HG03095 (cell line): ENCODE data around the gene NFKBIL1.
"Not testable (repeated sequence)": the region's sequence is repeated elsewhere in the genome, so short reads cannot be mapped to it uniquely, and the experiment has no call there.

Experiments used
- ATAC-seq: cut with Tn5 transposase; IDR thresholded peaks from one replicate; pipeline ENCODE4 v1.9.1; 2021; ENCODE audit warnings: moderate library complexity; ENCODE audit not compliant: unreplicated experiment

Gene NFKBIL1, protein sequence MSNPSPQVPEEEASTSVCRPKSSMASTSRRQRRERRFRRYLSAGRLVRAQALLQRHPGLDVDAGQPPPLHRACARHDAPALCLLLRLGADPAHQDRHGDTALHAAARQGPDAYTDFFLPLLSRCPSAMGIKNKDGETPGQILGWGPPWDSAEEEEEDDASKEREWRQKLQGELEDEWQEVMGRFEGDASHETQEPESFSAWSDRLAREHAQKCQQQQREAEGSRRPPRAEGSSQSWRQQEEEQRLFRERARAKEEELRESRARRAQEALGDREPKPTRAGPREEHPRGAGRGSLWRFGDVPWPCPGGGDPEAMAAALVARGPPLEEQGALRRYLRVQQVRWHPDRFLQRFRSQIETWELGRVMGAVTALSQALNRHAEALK

DNA sequence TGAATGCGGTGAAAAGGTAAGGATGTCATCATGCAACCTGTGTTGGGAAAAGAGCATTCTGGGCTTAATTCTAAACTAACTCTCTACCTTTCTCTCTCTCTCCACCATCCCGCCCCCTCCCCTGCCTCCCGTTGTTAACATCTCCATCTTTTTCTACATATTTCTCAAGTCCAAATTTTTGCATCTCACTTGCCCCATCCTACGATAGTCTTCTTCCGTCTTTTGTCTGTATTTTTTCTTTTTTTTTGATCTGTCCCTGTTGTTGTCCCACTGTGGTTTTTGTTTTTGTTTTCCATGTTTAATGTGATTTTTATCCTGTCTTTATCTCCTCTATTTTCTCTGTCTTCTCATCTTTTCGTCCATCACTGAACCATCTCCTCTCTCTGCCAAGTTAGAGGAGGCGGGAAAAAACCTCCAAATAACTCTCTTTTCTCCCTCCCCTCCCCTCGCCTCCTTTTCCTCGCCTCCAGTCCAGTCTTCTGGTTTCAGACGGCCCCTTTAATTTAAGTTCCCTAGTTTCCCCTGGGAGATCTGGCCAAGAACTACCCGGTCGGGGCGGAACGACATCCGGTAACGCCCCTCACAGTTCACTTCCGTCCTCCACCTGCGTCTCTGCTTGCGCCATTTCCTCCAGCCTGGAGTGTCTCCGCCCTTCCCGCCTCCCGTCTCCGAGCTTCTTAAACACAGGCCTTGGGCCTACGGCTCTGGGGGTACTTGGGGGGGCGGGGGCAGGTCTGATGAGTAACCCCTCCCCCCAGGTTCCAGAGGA, at the start of gene NFKBIL1:
NFKBIL1 (plus strand) TSS at position 651 of the 769 bp plus-strand sequence; CDS start at position 738, 87 bp downstream.
- peak; percentile 52 for ATAC-seq

DNA sequence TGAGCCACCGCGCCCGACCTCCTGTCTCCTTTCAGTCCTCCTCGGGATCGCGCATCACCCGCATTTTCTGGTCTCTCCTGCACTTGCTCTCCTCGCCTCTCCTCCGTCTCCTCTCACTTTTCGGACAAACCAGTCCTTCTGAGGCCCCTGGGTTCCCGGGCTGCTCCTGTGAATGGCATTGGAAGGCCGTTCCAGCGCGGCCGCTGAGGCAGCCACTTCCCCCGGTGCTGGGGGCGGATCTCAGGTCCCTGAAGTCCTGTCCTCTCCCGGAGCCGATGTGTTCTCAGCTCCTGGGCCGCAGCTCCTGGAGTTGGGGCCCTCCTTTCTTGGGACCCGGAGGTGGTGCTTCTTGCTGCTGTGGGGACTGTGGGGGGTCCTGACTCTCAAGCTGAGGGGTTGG, 48.7 kb upstream of the NFKBIL1 start:
- no peak for ATAC-seq

DNA sequence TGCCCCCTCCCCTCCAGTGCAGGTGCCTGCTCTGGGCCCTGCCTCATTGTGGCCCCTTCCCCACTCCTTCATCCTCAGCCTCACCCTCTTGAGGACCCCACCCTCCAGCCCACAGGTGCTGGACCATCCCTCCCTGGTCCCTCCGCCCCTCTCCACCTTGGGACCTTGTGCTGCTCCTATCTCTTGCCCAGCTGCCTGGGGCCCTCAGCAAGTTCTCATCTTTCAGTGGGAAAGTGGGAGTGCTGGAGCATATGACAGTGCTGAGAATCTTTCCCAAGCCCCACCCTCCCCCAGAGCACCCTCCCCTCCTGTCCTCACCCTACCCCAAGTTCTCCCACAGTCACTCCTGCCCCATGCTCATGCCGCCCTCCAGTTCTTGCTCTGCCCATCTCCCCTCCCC, 47.8 kb upstream of the NFKBIL1 start:
- not testable (repeated sequence) for ATAC-seq

DNA sequence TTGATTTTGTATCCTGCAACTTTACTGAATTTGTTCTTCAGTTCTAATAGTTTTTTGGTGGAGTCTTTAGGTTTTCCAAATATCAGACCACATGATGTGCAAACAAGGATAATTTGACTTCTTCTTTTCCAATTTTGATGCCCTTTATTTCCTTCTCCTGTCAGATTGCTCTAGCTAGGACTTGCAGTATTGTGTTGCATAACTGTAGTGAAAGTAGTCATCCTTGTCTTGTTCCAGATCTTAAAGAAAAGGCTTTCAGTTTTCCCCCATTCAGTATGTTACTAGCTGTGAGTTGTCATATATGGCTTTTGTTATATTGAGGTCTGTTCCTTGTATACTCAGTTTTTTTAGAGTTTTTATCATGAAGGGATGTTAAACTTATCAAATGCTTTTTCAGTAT, 44.8 kb upstream of the NFKBIL1 start:
- no peak for ATAC-seq

DNA sequence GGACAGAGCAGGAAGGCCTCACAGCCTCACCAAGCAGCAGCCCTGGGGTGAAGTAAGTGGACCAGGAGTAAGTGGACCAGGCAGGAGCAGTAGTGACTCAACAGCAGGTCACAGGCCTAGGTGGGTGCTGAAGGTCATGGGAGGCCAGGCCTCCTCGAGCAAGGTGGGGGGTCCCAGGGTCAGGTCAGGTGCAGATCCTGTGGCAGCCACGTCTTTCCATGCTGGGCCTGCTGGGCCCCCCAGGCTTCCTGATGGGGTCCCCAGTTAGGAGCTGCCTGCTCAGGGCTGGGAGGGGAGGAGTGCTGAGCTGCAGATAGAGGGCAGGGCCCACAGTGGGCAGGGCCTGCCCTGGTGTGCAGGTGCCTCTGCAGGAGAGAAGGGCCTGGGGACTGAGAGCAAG, 38.4 kb upstream of the NFKBIL1 start:
- ATAC-seq, result not testable (repeated sequence)

DNA sequence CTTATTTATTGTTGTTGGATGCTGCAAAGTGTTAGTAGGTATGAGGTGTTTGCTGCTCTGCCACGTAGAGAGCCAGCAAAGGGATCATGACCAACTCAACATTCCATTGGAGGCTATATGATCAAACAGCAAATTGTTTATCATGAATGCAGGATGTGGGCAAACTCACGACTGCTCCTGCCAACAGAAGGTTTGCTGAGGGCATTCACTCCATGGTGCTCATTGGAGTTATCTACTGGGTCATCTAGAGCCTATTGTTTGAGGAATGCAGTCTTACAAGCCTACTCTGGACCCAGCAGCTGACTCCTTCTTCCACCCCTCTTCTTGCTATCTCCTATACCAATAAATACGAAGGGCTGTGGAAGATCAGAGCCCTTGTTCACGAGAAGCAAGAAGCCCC, 37.4 kb upstream of the NFKBIL1 start:
- ATAC-seq, result no peak

DNA sequence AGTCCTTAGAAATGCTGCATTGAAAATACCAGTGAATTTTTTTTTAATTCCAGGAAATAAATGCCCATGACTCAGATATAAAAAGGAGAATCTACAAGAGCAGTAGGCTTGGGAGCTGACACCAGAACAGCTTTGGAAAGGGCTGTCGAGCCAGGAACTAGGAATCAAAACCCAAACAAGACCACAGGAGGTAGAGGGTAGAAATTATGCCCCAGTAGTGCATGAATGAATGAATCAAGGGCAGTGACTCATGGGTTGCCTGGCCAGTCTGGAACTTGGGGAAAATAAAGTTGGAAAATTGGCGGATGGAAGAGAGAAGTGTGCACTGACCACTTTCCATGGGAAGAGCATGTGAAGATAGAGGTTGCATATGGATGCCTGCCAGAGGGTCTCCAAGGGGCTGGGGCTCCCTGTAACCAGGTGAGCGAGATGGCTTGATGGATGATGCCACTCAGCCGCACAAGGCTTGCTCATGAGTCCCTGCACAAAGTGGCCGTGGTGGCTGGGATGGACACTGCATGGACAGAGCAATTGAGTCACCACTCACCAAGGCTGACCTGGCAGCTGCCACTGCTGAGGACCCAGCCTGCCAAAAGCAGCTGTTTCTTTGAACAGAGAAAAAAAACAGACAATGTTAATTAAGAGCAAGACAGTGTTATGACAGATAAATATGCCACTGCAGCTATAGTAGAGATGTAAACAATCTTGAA, 33.8 kb upstream of the NFKBIL1 start:
- no peak for ATAC-seq

DNA sequence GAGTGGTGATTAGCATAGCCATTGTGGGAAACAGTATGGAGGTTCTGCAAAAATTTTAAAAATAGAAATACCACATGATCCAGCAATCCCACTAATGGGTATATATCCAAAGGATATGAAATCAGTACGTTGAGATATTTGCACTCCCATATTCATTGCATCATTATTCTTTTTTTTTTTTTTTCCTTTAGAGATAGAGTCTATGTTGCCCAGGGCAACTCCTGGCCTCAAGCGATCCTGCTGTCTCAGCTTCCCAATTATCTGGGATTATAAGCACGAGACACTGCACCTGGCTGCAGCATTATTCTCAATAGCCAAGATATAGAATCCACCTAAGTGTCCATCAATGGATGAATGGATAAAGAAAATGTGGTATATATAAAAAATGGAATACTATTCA, 25.6 kb upstream of the NFKBIL1 start:
- ATAC-seq, result no peak

DNA sequence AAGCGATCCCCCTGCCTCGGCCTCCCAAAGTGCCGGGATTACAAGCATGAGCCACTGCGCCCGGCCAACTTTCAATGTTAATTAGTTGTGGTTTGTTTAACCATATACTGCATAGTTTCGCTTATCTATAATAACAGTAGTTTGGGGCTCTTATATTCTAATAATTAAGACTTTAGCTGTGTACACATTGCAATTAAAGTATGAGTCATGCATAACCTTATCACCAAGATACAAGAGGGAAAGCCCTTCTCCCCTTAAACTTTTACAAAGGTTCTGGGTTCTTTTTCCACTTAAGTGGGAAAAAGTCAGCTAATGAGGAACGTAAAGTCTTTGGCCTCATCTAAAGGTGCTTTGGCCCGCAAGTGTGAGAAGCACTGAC, 21.9 kb upstream of the NFKBIL1 start:
- ATAC-seq, result no peak

DNA sequence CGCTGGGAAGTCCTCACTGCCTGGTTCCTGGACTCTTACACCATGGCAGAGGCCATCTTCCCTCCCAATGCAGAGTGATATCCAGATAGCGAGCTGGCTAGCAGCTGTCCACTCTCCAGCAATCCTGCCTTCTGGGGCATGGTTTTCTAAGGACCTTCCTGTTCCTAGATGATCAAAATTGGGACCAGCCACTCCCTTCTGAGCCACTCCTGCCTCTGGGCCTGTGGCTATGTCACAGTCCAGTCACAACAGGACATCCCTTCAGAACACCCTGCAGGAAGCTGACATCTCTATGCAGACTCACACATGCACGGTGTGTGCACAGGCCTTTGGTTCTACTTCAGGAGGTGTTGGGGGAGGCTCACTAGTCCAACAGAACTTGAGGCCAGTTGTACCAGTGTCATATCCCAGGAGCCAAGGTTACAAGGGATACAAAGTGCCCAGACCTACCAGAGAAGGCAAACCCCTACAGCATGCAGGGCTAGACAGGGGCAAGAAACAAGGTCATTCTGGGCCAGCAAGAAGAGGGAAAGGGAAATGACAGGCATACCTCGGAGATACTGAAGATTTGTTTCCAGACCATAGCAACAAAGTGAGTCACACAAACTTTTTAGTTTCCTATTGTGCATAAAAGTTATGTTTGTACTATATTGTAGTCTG, 21.3 kb upstream of the NFKBIL1 start:
- ATAC-seq, result no peak

DNA sequence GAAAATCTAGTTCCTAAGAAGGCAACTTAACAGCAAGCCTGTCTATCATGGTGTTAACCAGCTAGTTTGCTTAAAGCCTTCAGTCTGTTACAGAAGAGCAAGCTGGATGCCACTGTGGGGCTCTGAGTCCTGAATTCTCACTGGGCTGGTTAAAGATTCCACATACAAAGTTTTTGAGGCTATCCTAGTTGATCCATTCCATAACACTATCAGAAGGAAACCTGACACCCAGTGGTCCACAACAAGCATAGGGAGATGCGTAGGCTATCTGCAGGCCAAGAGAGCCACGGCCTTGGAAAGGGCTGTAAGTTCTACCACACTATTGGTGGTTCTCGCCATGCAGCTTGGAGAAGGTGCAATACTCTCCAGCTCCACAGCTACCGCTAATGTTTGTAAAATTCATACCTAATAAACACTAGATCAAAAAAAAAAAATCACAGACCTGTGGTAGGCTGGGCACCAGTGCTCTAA, 19.1 kb upstream of the NFKBIL1 start:
- no peak for ATAC-seq

DNA sequence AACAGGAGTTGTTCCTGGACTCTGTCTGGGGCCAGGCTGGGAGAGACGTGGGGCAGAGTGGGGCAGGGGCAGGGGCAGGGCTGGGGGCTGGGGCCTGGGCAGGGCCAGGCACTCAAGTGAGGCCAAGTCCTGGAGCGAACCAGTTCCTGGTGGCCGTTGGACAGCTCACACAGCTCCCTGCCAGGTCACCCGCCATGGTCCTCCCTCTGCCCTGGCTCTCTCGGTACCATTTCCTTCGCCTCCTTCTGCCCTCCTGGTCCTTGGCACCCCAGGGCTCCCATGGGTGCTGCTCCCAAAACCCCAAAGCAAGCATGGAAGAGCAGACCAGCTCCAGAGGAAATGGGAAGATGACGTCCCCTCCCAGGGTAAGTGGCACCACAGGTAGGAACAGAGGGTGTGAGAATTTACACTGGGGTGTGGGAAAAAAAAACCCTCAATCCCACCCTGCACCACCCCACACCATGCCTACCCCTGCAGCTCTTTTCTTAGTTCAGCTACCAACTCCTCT, 18.5 kb upstream of the NFKBIL1 start, which contains the start of gene MCCD1:
MCCD1 (plus strand) TSS at position 142 of the 508 bp plus-strand sequence; CDS start at position 195, 53 bp downstream.
- no peak for ATAC-seq

DNA sequence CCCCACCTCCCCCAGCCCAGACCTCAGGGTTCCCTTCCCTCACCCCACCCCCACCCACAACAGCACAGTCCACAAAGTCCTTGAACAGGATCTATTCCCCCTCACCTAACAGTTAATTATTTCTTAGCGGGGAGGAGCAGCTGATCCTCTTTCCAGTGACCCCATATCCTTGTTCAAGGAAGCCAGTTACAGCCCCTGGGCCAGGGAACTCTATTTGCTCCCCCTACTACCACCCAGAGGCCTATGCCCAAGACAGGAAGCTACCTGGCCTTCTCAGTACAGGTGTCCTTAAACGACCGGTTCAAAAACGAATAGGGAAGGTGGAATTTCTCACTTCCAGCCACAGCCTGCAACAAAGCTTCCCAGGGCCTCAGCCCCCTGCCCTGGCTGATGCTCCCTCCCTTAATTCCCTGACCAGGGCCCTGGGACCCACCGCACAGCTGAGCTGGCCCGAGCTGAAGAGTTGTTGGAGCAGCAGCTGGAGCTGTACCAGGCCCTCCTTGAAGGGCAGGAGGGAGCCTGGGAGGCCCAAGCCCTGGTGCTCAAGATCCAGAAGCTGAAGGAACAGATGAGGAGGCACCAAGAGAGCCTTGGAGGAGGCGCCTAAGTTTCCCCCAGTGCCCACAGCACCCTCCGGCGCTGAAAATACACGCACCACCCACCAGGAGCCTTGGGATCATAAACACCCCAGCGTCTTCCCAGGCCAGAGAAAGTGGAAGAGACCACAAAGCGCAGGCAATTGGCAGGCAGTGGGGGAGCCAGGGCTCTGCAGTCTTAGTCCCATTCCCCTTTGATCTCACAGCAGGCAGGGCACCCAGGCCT, 17.9 kb upstream of the NFKBIL1 start:
- no peak for ATAC-seq

DNA sequence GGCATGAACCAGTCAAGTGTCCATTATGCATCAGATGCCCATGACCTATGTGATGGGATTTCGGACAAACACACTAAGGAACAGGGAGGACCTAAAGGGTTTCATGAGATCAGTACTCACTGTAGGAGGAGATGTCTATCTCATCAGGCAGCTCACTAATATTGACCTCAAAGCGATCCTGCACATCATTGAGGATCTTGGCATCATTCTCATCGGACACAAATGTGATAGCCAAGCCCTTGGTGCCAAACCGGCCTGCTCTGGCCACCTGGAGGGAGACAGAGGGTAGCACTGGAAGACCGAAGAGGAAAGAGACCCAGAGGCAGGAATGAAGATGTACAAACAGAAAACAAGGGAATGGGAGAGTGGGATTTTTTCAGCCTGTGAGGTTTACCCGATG, 16.7 kb upstream of the NFKBIL1 start:
- ATAC-seq, result no peak

DNA sequence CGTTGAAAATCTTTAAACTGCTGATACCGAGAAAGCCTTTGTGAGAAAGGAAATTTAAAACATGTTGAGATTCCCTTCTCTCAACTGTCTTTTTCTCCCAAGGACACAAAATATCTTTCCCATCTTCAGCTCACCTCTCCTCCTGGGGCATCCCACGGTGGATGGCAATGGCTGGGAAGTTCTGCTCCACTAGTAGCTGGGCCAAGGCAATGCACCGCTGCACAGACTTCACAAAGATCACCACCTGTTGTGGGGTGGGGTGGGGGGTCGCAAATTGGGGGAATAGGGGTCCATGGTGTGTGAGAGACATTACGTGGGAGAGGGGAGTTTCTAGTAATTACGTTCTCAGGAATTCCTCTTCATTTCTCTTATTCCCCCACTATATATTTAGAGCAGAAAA, 16.2 kb upstream of the NFKBIL1 start:
- no peak for ATAC-seq

DNA sequence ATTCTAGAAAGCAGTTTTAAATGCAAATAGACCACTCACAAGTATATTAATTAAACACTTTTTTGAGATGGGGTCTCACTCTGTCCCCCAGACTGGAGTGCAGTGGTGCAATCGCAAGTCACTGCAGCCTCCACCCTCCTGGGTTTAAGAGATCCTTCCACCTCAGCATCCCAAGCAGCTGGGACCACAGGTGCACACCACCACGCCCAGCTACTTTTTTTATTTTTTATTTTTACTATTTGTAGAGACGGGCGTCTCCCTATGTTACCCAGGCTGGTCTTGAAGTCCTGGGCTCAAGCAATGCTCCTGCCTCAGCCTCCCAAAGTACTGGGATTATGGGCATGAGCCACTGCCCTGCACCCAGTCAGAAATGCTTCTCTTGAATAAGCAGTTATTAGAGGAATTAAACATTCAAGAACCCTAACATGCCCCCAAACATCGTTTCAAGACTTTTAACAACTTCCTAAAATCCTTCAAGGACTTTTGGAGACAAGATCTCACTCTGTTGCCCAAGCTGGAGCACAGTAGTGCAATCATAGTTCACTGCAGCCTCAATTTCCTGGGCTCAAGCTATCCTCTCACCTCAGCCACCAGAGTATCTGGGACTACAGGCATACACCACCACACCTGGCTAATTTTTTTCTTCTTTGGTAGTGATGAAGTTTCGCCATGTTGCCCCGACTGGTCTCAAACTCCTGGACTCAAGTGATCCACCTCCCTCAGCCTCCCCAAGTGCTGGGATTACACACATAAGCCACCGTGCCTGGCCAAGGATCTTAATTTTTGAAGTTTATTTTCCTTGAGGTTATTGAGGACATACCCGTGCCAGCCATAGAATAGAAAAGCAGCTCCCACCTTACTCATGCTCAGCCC, 15.4 kb upstream of the NFKBIL1 start:
- ATAC-seq, result no peak

DNA sequence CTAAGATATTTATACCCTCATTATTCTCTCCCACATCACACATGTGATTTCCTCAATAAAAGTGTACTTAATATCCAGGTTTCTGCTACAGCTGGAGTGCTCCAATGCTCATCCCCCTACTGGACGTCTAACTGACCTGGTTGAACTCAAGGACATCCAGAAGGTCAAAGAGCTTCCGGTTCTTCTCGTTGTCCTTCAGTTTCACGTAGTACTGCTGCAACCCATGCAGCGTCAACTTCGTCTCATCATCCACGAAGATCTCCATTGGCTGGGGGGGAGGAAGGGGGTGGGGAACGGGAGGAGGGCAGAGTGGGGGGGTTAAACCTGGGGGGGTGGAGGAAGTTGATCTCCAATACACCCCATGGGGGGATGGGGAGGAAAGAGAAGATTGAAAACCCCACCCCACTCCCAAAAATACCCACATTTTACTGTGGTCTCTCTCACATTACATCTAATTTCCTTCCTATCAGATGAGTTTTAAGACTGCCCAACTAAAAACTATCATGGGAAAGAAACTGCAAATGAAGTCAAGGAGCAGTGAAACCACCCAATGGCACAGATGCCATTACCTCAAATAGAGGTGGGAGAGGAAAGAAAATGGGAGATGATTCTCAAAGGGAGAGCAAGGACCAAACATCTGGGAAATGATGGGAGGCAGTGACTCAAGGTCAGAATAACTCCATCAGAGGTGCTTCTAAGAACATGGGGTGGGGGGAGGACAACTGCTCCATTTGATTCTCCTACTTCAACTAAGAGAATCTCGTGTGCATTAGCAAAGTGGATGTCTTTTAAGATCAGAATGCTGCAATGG, 14.6 kb upstream of the NFKBIL1 start:
- no peak for ATAC-seq

DNA sequence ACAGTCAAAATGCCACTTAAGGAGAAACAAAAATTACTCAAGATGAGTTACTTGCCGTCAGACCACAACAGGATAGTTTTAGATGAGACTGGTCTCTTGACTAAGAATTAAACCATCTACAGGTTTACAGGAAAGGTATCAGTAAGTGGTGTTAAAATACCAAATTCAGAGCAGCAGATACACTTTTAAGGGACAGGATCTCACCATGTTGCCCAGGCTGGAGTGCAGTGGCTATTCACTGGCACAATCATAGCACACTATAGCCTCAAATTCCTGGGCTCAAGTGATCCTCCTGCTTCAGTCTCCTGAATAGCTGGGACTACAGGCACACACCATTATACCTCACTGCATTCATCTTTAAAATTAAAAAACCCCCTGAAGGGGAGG, 14.0 kb upstream of the NFKBIL1 start:
- no peak for ATAC-seq
